IMR-90 (cell line): Measurements from ENCODE around the gene BCL2L13. TPM values are rescaled to one million over a fixed set of nuclear protein-coding genes. Genes with fewer than 3 reads are reported as not detected.
A peak's percentile ranks its signal among the peaks of the same experiment; 100 is the strongest.

Experiments
- ATAC-seq: fragments of 200-7000 bp; cut with Tn5 transposase; 2 replicates; pipeline ENCODE4 v1.9.1; 2020; ENCODE audit warnings: low read depth, mild to moderate bottlenecking, moderate library complexity
- BruUV-seq: library from RNA; stranded (reverse); fragments of 400-500 nt; replicated peaks from 2 replicates; lab custom pipeline; 2021; lab: Mats Ljungman, UMichigan
- CTCF ChIA-PET: fragments of 300-600 bp; formaldehyde crosslinking; extraction: SDS; loops from one replicate; lab custom pipeline; 2021; ENCODE audit warnings: antibody characterized with exemption; lab: Yijun Ruan, JAX
- POLR2A ChIA-PET: fragments of 300-600 bp; sonication (Branson Sonifier 250); formaldehyde crosslinking; loops from one replicate; lab custom pipeline; 2022; ENCODE audit warnings: antibody characterized with exemption; ENCODE audit not compliant: unreplicated experiment; lab: Charles Lee
- DNase-seq: peaks from one replicate; pipeline ENCODE4 v3.0.0; 2013
- H2AFZ ChIP-seq: replicated peaks from 2 replicates; pipeline ENCODE3; 2013; ENCODE audit warnings: low read length, mild to moderate bottlenecking; ENCODE audit not compliant: poor library complexity
- H2AK5ac ChIP-seq: 2 replicates; pipeline ENCODE4 v1.6.1; 2013; ENCODE audit warnings: low read depth, low read length, inconsistent platforms
- H2AK9ac ChIP-seq: replicated peaks from 2 replicates; pipeline ENCODE3; 2013; ENCODE audit warnings: mild to moderate bottlenecking, low read depth, low read length, moderate library complexity; ENCODE audit not compliant: poor library complexity
- H2BK120ac ChIP-seq: 2 replicates; pipeline ENCODE4 v1.6.1; 2013; ENCODE audit warnings: low read depth, low read length, inconsistent platforms
- H2BK15ac ChIP-seq: 3 replicates; pipeline ENCODE4 v1.6.1; 2013; ENCODE audit warnings: low read depth, low read length, inconsistent platforms
- H2BK20ac ChIP-seq: 2 replicates; pipeline ENCODE4 v1.6.1; 2013; ENCODE audit warnings: low read depth, mild to moderate bottlenecking, inconsistent platforms, low read length, moderate library complexity
- H2BK5ac ChIP-seq: 2 replicates; pipeline ENCODE4 v1.6.1; 2013; ENCODE audit warnings: mild to moderate bottlenecking, low read depth, low read length, inconsistent platforms; ENCODE audit not compliant: poor library complexity, severe bottlenecking
- H3K14ac ChIP-seq: replicated peaks from 2 replicates; pipeline ENCODE4 v1.6.1; 2013; ENCODE audit warnings: low read depth, low read length, inconsistent platforms
- H3K18ac ChIP-seq: 2 replicates; pipeline ENCODE4 v1.6.1; 2013; ENCODE audit warnings: low read depth, low read length, control low read depth
- H3K23ac ChIP-seq: 2 replicates; pipeline ENCODE4 v1.6.1; 2013; ENCODE audit warnings: low read depth, low read length, inconsistent platforms
- H3K27ac ChIP-seq: 2 replicates; pipeline ENCODE4 v1.5.1; 2013; ENCODE audit warnings: mild to moderate bottlenecking, control low read depth, low read length; ENCODE audit not compliant: insufficient read depth
- H3K27me3 ChIP-seq: 2 replicates; pipeline ENCODE4 v1.6.1; 2013; ENCODE audit warnings: low read length; ENCODE audit not compliant: control insufficient read depth, insufficient read depth
- H3K36me3 ChIP-seq: 2 replicates; pipeline ENCODE4 v1.6.1; 2013; ENCODE audit warnings: low read length, mixed read lengths; ENCODE audit not compliant: control insufficient read depth, insufficient read depth
- H3K4ac ChIP-seq: 2 replicates; pipeline ENCODE4 v1.6.1; 2013; ENCODE audit warnings: low read depth, low read length, inconsistent platforms
- H3K4me1 ChIP-seq: 2 replicates; pipeline ENCODE4 v1.6.1; 2013; ENCODE audit warnings: low read length, mixed read lengths; ENCODE audit not compliant: control insufficient read depth, insufficient read depth
- H3K4me2 ChIP-seq: 2 replicates; pipeline ENCODE4 v1.6.1; 2013; ENCODE audit warnings: low read depth, mild to moderate bottlenecking, control low read depth, low read length, moderate library complexity
- H3K4me3 ChIP-seq: 2 replicates; pipeline ENCODE4 v1.5.1; 2013; ENCODE audit warnings: low read depth, mild to moderate bottlenecking, control low read depth, low read length, moderate library complexity; ENCODE audit not compliant: insufficient read depth
- H3K56ac ChIP-seq: 2 replicates; pipeline ENCODE4 v1.6.1; 2013; ENCODE audit warnings: low read length, inconsistent platforms; ENCODE audit not compliant: insufficient read depth; ENCODE audit errors: extremely low read depth
- H3K79me1 ChIP-seq, 2 experiments: 2 replicates each; pipeline ENCODE4 v1.6.1; 2013; ENCODE audit warnings: low read length in 2 of 2, inconsistent platforms in 1 of 2, low read depth in 1 of 2
- H3K9ac ChIP-seq: 2 replicates; pipeline ENCODE4 v1.6.1; 2013; ENCODE audit warnings: low read depth, low read length, control low read depth
- H3K9me1 ChIP-seq: 2 replicates; pipeline ENCODE4 v1.6.1; 2013; ENCODE audit warnings: low read length, inconsistent platforms; ENCODE audit not compliant: insufficient read depth
- H3K9me3 ChIP-seq: 2 replicates; pipeline ENCODE4 v1.6.1; 2013; ENCODE audit warnings: low read length; ENCODE audit not compliant: control insufficient read depth, insufficient read depth
- H4K20me1 ChIP-seq: 2 replicates; pipeline ENCODE4 v1.6.1; 2013; ENCODE audit warnings: low read length, inconsistent platforms; ENCODE audit not compliant: insufficient read depth
- H4K5ac ChIP-seq: 2 replicates; pipeline ENCODE4 v1.6.1; 2013; ENCODE audit warnings: mild to moderate bottlenecking, low read depth, low read length, control low read depth
- H4K8ac ChIP-seq, 2 experiments: 2 replicates each; pipeline ENCODE4 v1.6.1; 2013; ENCODE audit warnings: low read depth in 2 of 2, low read length in 2 of 2, control low read depth in 1 of 2, inconsistent platforms in 1 of 2
- H4K91ac ChIP-seq: 2 replicates; pipeline ENCODE4 v1.6.1; 2013; ENCODE audit warnings: low read depth, low read length, inconsistent platforms; ENCODE audit not compliant: insufficient read depth
- CEBPB ChIP-seq: IDR thresholded peaks from 2 replicates; pipeline ENCODE4 v1.6.1; 2012; ENCODE audit warnings: low read depth, low read length, improper control_type of control experiment
- CHD1 ChIP-seq: IDR thresholded peaks from 2 replicates; pipeline ENCODE4 v1.6.1; 2012; ENCODE audit warnings: low read depth, low read length, improper control_type of control experiment
- FOS ChIP-seq: fragments of 150-350 bp; IDR thresholded peaks from 2 replicates; pipeline ENCODE4 v1.6.1; 2016; ENCODE audit warnings: low read depth, low read length
- MAFK ChIP-seq: IDR thresholded peaks from 2 replicates; pipeline ENCODE4 v1.6.1; 2012; ENCODE audit warnings: low read depth, low read length, improper control_type of control experiment
- MAZ ChIP-seq: IDR thresholded peaks from 2 replicates; pipeline ENCODE4 v1.6.1; 2012; ENCODE audit warnings: low read depth, mild to moderate bottlenecking, low read length, improper control_type of control experiment, moderate library complexity, borderline replicate concordance
- MXI1 ChIP-seq: IDR thresholded peaks from 2 replicates; pipeline ENCODE4 v1.6.1; 2012; ENCODE audit warnings: low read depth, mild to moderate bottlenecking, low read length, moderate library complexity, borderline replicate concordance
- NFE2L2 ChIP-seq: fragments of 150-350 bp; IDR thresholded peaks from 2 replicates; pipeline ENCODE4 v1.6.1; 2016; ENCODE audit warnings: low read depth, mild to moderate bottlenecking, low read length
- POLR2A ChIP-seq: IDR thresholded peaks from 2 replicates; pipeline ENCODE4 v1.6.1; 2012; ENCODE audit warnings: mild to moderate bottlenecking, low read depth, low read length
- RAD21 ChIP-seq: IDR thresholded peaks from 2 replicates; pipeline ENCODE4 v1.6.1; 2012; ENCODE audit warnings: low read length, improper control_type of control experiment
- RCOR1 ChIP-seq: IDR thresholded peaks from 2 replicates; pipeline ENCODE4 v1.6.1; 2012; ENCODE audit warnings: mild to moderate bottlenecking, low read length, improper control_type of control experiment; ENCODE audit not compliant: insufficient replicate concordance
- RFX5 ChIP-seq: IDR thresholded peaks from 2 replicates; pipeline ENCODE4 v1.8.0; 2012; ENCODE audit warnings: low read depth, mild to moderate bottlenecking, low read length, moderate library complexity
- SMC3 ChIP-seq: fragments of 150-350 bp; IDR thresholded peaks from 2 replicates; pipeline ENCODE4 v1.6.1; 2016; ENCODE audit warnings: low read depth, mild to moderate bottlenecking, antibody characterized with exemption, low read length, moderate library complexity
- dilution Hi-C: fragments of 300-500 bp; cut with HindIII; formaldehyde crosslinking; loops from one replicate; pipeline ENCODE4 v1.14.3; 2018; ENCODE audit warnings: low sequenced_read_pairs; ENCODE audit not compliant: unreplicated experiment
- in situ Hi-C: fragments of 300-500 bp; cut with MboI; formaldehyde crosslinking; loops from 3 replicates; pipeline ENCODE4 v1.14.3; 2019; ENCODE audit warnings: low sequenced_read_pairs, inconsistent platforms, mixed read lengths
- intact Hi-C: fragments of 100-400 bp; cut with micrococcal nuclease; formaldehyde crosslinking; loops from 2 replicates; pipeline ENCODE4 v1.10.0; 2022
- polyA plus RNA-seq, 3 experiments: library from polyadenylated mRNA; depleted of rRNA; stranded (reverse); fragments of >200 nt; gene quantifications; 2 replicates each; pipeline ENCODE4 v1.2.3, GENCODE V29; 2012; ENCODE audit warnings: low replicate concordance in 1 of 3
- total RNA-seq: library from RNA; depleted of rRNA; stranded (reverse); fragments of >200 nt; gene quantifications from 2 replicates; pipeline ENCODE4 v1.2.3, GENCODE V29; 2012
- TF ChIP-seq, protein P1 (sequence below): fragments of 150-350 bp; IDR thresholded peaks from 2 replicates; pipeline ENCODE4 v1.6.1; 2016; ENCODE audit warnings: low read depth, mild to moderate bottlenecking, low read length, moderate library complexity, borderline replicate concordance
- TF ChIP-seq, protein P2 (sequence below): fragments of 150-350 bp; IDR thresholded peaks from 2 replicates; pipeline ENCODE4 v1.6.1; 2017; ENCODE audit warnings: mild to moderate bottlenecking, antibody characterized with exemption, low read length, low read depth
- TF ChIP-seq, protein P3 (sequence below): conservative IDR thresholded peaks from 2 replicates; pipeline ENCODE4 v1.5.1; 2012; ENCODE audit warnings: mild to moderate bottlenecking, low read depth, low read length, improper control_type of control experiment

Gene BCL2L13
- total and polyA plus RNA-seq, 2 of the 4 experiments (the other 2 are of a cell fraction): 42.6 to 86.7 TPM

DNA sequence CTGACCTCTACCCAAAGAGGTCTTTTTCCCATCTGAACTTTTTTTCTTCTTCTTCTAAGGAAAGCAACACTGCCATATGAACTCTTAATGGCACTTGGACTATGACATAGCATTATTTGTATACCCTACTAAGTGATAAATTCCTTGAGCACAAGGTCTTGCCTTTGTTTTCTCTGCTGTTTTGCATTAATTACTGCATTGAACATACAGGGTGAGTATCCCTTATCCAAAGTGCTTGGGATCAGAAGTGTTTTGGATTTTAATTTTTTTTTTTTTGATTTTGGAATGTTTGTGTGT lies 86.9 kb downstream of the BCL2L13 start:
- H3K23ac ChIP-seq: peak overlapping the region; percentile 81; the same call in 1 of the 2 replicates
- peak overlapping the region; percentile 69; the same call in 1 of the 2 replicates for H4K91ac ChIP-seq
- H3K4me3 ChIP-seq: no peak overlapping the region
- H2AFZ ChIP-seq: no peak overlapping the region
- H4K5ac ChIP-seq: peak overlapping the region; percentile 71; the same call in 1 of the 2 replicates
- peak overlapping the region; percentile 80 for H3K4ac ChIP-seq
- ChIA-PET CTCF (no interaction called here), POLR2A (no interaction called here)
- TF ChIP-seq SMC3: no peak
- no peak for TF ChIP-seq CHD1
- TF ChIP-seq POLR2A: no peak
- no peak for TF ChIP-seq RFX5
- no peak for TF ChIP-seq RCOR1
- no peak for TF ChIP-seq MXI1
- no peak for TF ChIP-seq FOS
- no peak for TF ChIP-seq MAFK
- no peak for TF ChIP-seq MAZ
- TF ChIP-seq, protein P1, sequence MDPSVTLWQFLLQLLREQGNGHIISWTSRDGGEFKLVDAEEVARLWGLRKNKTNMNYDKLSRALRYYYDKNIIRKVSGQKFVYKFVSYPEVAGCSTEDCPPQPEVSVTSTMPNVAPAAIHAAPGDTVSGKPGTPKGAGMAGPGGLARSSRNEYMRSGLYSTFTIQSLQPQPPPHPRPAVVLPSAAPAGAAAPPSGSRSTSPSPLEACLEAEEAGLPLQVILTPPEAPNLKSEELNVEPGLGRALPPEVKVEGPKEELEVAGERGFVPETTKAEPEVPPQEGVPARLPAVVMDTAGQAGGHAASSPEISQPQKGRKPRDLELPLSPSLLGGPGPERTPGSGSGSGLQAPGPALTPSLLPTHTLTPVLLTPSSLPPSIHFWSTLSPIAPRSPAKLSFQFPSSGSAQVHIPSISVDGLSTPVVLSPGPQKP: no peak
- TF ChIP-seq, protein P2, sequence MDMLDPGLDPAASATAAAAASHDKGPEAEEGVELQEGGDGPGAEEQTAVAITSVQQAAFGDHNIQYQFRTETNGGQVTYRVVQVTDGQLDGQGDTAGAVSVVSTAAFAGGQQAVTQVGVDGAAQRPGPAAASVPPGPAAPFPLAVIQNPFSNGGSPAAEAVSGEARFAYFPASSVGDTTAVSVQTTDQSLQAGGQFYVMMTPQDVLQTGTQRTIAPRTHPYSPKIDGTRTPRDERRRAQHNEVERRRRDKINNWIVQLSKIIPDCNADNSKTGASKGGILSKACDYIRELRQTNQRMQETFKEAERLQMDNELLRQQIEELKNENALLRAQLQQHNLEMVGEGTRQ: no peak
- TF ChIP-seq RAD21: no peak
- no peak for TF ChIP-seq NFE2L2
- TF ChIP-seq, protein P3, sequence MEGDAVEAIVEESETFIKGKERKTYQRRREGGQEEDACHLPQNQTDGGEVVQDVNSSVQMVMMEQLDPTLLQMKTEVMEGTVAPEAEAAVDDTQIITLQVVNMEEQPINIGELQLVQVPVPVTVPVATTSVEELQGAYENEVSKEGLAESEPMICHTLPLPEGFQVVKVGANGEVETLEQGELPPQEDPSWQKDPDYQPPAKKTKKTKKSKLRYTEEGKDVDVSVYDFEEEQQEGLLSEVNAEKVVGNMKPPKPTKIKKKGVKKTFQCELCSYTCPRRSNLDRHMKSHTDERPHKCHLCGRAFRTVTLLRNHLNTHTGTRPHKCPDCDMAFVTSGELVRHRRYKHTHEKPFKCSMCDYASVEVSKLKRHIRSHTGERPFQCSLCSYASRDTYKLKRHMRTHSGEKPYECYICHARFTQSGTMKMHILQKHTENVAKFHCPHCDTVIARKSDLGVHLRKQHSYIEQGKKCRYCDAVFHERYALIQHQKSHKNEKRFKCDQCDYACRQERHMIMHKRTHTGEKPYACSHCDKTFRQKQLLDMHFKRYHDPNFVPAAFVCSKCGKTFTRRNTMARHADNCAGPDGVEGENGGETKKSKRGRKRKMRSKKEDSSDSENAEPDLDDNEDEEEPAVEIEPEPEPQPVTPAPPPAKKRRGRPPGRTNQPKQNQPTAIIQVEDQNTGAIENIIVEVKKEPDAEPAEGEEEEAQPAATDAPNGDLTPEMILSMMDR: no peak
- no peak for TF ChIP-seq CEBPB
- H3K27ac ChIP-seq: peak overlapping the region; percentile 80; the same call in 1 of the 2 replicates
- peak overlapping the region; percentile 57 for H2BK15ac ChIP-seq
- intact Hi-C loops (no loop called here), dilution Hi-C loops (no loop called here), in situ Hi-C loops (loop anchor here (10.0 kb wide), 1 partner anchor 161 kb away; the partner anchor contains the start of gene SLC25A18)
- peak overlapping the region; percentile 20; the same call in 1 of the 2 replicates for H2AK5ac ChIP-seq
- H2AK9ac ChIP-seq: no peak overlapping the region
- 0 out of 2 replicates have a peak overlapping the region, but pooled peaks have one; percentile 7 for H3K4me2 ChIP-seq
- H4K20me1 ChIP-seq: peaks cover 5% of the 10 kb centered on the region
- no peak for DNase-seq
- H4K8ac ChIP-seq: peak overlapping the region in 1 of 2 experiments; percentile 62; a peak in 2 of 4 replicates
- no TSS peak for BruUV-seq
- peaks cover 32% of the 10 kb centered on the region for H3K9me1 ChIP-seq
- H3K18ac ChIP-seq: peak overlapping the region; percentile 69; the same call in 1 of the 2 replicates
- peak overlapping the region; percentile 88 for H2BK5ac ChIP-seq
- no peak for ATAC-seq
- H3K9me3 ChIP-seq: no peaks in the 10 kb centered on the region
- H3K27me3 ChIP-seq: no peaks in the 10 kb centered on the region
- peaks cover 23% of the 10 kb centered on the region for H3K36me3 ChIP-seq
- peak overlapping the region; percentile 70; the same call in 1 of the 2 replicates for H3K56ac ChIP-seq
- H2BK20ac ChIP-seq: peak overlapping the region; percentile 69
- H3K4me1 ChIP-seq: peaks cover 29% of the 10 kb centered on the region
- peaks cover 22 to 52% of the 10 kb centered on the region in 2 experiments for H3K79me1 ChIP-seq
- H3K9ac ChIP-seq: no peak overlapping the region
- peak overlapping the region; percentile 76 for H2BK120ac ChIP-seq
- H3K14ac ChIP-seq: peak overlapping the region; percentile 67
